SK-N-SH (cell line): Measurements from ENCODE around the gene TOX2.

Experiments
- EP300 ChIP-seq, 2 experiments: IDR thresholded peaks; 2 replicates each; pipeline versions ENCODE4 v1.4.0 to v1.6.1; 2012; ENCODE audit warnings: borderline replicate concordance in 1 of 2, low read depth in 1 of 2, low read length in 1 of 2
- RFX5 ChIP-seq: IDR thresholded peaks from 2 replicates; pipeline ENCODE4 v1.6.1; 2012; ENCODE audit warnings: mild to moderate bottlenecking, improper control_type of control experiment, low read length
- SIN3A ChIP-seq: IDR thresholded peaks from 2 replicates; pipeline ENCODE4 v1.6.1; 2012; ENCODE audit warnings: low read depth, mild to moderate bottlenecking, low read length, moderate library complexity, borderline replicate concordance
- YY1 ChIP-seq: IDR thresholded peaks from 2 replicates; pipeline ENCODE4 v1.4.0; 2012; ENCODE audit warnings: low read depth, mild to moderate bottlenecking
- TF ChIP-seq, protein P1 (sequence below): fragments of 200-600 bp; sonication (generic); IDR thresholded peaks from 2 replicates; pipeline ENCODE4 v1.6.1; 2017; ENCODE audit warnings: antibody characterized with exemption, mild to moderate bottlenecking, moderate library complexity

DNA sequence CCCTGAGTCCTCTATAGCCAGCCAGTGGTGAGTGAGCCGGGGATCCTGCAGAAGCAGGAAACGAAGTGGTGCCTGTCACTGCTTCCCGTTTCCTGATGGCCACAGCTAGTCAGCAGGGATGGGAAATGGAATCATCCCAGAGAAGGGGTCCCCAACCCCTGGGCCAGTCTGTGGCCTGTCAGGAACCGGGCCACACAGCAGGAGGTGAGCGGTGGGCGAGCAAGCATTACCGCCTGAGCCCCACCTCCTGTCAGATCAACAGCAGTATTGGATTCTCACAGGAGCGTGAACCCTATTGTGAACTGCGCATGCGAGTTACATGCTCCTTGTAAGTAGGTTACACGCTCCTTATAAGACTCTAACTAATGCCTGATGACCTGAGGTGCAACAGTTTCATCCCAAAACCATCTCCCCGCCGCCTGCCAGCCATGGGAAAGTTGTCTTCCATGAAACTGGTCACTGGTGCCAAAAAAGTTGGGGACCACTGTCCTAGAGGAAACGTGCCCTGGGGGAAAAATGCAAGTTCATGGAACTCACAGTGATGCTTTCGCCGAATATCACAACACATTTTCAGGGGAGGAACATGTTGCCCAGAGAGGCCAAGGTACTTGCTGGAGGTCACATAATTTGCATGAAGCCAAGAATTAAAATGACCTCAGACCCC lies 158.5 kb downstream of the TOX2 start:
- TF ChIP-seq YY1, result no peak
- TF ChIP-seq SIN3A, result no peak
- no peak for TF ChIP-seq EP300 (IDR thresholded peaks at IDR 0.05; ENCODE audit: borderline replicate concordance in 1 of 2, low read depth in 1 of 2, low read length in 1 of 2)
- TF ChIP-seq RFX5, result no peak
- TF ChIP-seq, protein P1, sequence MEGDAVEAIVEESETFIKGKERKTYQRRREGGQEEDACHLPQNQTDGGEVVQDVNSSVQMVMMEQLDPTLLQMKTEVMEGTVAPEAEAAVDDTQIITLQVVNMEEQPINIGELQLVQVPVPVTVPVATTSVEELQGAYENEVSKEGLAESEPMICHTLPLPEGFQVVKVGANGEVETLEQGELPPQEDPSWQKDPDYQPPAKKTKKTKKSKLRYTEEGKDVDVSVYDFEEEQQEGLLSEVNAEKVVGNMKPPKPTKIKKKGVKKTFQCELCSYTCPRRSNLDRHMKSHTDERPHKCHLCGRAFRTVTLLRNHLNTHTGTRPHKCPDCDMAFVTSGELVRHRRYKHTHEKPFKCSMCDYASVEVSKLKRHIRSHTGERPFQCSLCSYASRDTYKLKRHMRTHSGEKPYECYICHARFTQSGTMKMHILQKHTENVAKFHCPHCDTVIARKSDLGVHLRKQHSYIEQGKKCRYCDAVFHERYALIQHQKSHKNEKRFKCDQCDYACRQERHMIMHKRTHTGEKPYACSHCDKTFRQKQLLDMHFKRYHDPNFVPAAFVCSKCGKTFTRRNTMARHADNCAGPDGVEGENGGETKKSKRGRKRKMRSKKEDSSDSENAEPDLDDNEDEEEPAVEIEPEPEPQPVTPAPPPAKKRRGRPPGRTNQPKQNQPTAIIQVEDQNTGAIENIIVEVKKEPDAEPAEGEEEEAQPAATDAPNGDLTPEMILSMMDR, result no peak
